GM21786 (cell line): ENCODE results near the gene VSTM2A.

Experiments used
- ATAC-seq: cut with Tn5 transposase; IDR thresholded peaks from one replicate; pipeline ENCODE4 v1.9.1; 2021; ENCODE audit not compliant: unreplicated experiment

The VSTM2A gene

DNA sequence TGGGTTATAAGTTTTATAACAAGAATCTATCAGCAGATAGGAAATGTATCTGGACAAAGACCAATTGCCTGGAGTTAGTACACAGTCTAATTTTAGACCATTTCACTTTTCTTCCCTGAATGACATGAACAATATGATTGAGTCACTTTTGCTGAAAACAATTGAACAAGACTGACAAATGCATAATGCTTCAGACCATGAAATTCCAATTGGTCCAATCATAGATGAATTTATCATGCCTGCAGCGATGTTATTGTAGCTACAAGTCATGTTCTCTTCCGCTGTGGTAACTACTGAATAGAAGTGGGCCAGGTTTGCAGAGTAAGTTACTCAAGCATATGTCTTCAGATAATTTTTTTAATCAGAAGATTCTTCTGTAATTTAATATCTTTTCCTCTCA lies 73.4 kb downstream of the VSTM2A start:
- no peak for ATAC-seq
